ENCODE data around the gene ATP6V1G2.
"Not testable (repeated sequence)": the region's sequence is repeated elsewhere in the genome, so short reads cannot be mapped to it uniquely, and the experiment has no call there.

ATP6V1G2 gene

DNA sequence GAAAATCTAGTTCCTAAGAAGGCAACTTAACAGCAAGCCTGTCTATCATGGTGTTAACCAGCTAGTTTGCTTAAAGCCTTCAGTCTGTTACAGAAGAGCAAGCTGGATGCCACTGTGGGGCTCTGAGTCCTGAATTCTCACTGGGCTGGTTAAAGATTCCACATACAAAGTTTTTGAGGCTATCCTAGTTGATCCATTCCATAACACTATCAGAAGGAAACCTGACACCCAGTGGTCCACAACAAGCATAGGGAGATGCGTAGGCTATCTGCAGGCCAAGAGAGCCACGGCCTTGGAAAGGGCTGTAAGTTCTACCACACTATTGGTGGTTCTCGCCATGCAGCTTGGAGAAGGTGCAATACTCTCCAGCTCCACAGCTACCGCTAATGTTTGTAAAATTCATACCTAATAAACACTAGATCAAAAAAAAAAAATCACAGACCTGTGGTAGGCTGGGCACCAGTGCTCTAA, 18.1 kb downstream of the ATP6V1G2 start:
- H3K27ac ChIP-seq (ENCODE audit: low read length) = no peak overlapping the region

DNA sequence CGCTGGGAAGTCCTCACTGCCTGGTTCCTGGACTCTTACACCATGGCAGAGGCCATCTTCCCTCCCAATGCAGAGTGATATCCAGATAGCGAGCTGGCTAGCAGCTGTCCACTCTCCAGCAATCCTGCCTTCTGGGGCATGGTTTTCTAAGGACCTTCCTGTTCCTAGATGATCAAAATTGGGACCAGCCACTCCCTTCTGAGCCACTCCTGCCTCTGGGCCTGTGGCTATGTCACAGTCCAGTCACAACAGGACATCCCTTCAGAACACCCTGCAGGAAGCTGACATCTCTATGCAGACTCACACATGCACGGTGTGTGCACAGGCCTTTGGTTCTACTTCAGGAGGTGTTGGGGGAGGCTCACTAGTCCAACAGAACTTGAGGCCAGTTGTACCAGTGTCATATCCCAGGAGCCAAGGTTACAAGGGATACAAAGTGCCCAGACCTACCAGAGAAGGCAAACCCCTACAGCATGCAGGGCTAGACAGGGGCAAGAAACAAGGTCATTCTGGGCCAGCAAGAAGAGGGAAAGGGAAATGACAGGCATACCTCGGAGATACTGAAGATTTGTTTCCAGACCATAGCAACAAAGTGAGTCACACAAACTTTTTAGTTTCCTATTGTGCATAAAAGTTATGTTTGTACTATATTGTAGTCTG, 20.3 kb downstream of the ATP6V1G2 start:
- Histone ChIP-seq H3K27me3 (ENCODE audit: control insufficient read depth in 1 of 2, insufficient read depth in 2 of 2, low read length in 2 of 2) (no peaks in the 10 kb centered on the region), H3K36me3 (ENCODE audit: control insufficient read depth in 2 of 2, insufficient read depth in 2 of 2, low read length in 2 of 2) (peaks cover 13 to 15% of the 10 kb centered on the region in 2 donors), H3K4me3 (ENCODE audit: low read length in 2 of 2) (no peak overlapping the region), H3K9me3 (ENCODE audit: control insufficient read depth in 2 of 2, low read length in 2 of 2) (no peaks in the 10 kb centered on the region), H3K27ac (ENCODE audit: low read length) (no peak overlapping the region), H3K9ac (ENCODE audit: low read length in 2 of 2) (no peak overlapping the region), H3K4me1 (ENCODE audit: control insufficient read depth, insufficient read depth, low read length) (no peaks in the 10 kb centered on the region)

More for the DNA sequence above, 18.1 kb downstream of the ATP6V1G2 start:
- no peaks in the 10 kb centered on the region for H3K9me3 ChIP-seq (ENCODE audit: control insufficient read depth in 2 of 2, low read length in 2 of 2)
- no peaks in the 10 kb centered on the region for H3K4me1 ChIP-seq (ENCODE audit: control insufficient read depth, insufficient read depth, low read length)
- H3K27me3 ChIP-seq (ENCODE audit: control insufficient read depth in 1 of 2, insufficient read depth in 2 of 2, low read length in 2 of 2) = no peaks in the 10 kb centered on the region
- H3K9ac ChIP-seq (ENCODE audit: low read length in 2 of 2) = no peak overlapping the region
- no peak overlapping the region for H3K4me3 ChIP-seq (ENCODE audit: low read length in 2 of 2)
- peaks cover 24 to 35% of the 10 kb centered on the region in 2 donors for H3K36me3 ChIP-seq (ENCODE audit: control insufficient read depth in 2 of 2, insufficient read depth in 2 of 2, low read length in 2 of 2)

DNA sequence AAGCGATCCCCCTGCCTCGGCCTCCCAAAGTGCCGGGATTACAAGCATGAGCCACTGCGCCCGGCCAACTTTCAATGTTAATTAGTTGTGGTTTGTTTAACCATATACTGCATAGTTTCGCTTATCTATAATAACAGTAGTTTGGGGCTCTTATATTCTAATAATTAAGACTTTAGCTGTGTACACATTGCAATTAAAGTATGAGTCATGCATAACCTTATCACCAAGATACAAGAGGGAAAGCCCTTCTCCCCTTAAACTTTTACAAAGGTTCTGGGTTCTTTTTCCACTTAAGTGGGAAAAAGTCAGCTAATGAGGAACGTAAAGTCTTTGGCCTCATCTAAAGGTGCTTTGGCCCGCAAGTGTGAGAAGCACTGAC, 20.9 kb downstream of the ATP6V1G2 start:
- no peak overlapping the region for H3K9ac ChIP-seq (ENCODE audit: low read length in 2 of 2)
- no peaks in the 10 kb centered on the region for H3K4me1 ChIP-seq (ENCODE audit: control insufficient read depth, insufficient read depth, low read length)
- no peak overlapping the region for H3K4me3 ChIP-seq (ENCODE audit: low read length in 2 of 2)
- peaks cover 8 to 10% of the 10 kb centered on the region in 2 donors for H3K36me3 ChIP-seq (ENCODE audit: control insufficient read depth in 2 of 2, insufficient read depth in 2 of 2, low read length in 2 of 2)
- no peak overlapping the region for H3K27ac ChIP-seq (ENCODE audit: low read length)
- no peaks in the 10 kb centered on the region for H3K9me3 ChIP-seq (ENCODE audit: control insufficient read depth in 2 of 2, low read length in 2 of 2)
- H3K27me3 ChIP-seq (ENCODE audit: control insufficient read depth in 1 of 2, insufficient read depth in 2 of 2, low read length in 2 of 2) = no peaks in the 10 kb centered on the region

DNA sequence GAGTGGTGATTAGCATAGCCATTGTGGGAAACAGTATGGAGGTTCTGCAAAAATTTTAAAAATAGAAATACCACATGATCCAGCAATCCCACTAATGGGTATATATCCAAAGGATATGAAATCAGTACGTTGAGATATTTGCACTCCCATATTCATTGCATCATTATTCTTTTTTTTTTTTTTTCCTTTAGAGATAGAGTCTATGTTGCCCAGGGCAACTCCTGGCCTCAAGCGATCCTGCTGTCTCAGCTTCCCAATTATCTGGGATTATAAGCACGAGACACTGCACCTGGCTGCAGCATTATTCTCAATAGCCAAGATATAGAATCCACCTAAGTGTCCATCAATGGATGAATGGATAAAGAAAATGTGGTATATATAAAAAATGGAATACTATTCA, 24.6 kb downstream of the ATP6V1G2 start:
- H3K9me3 ChIP-seq (ENCODE audit: control insufficient read depth in 2 of 2, low read length in 2 of 2) = no peaks in the 10 kb centered on the region
- H3K4me1 ChIP-seq (ENCODE audit: control insufficient read depth, insufficient read depth, low read length) = no peaks in the 10 kb centered on the region
- no peaks in the 10 kb centered on the region for H3K27me3 ChIP-seq (ENCODE audit: control insufficient read depth in 1 of 2, insufficient read depth in 2 of 2, low read length in 2 of 2)
- no peak overlapping the region for H3K9ac ChIP-seq (ENCODE audit: low read length in 2 of 2)
- no peak overlapping the region for H3K4me3 ChIP-seq (ENCODE audit: low read length in 2 of 2)
- no peaks in the 10 kb centered on the region for H3K36me3 ChIP-seq (ENCODE audit: control insufficient read depth in 2 of 2, insufficient read depth in 2 of 2, low read length in 2 of 2)
- H3K27ac ChIP-seq (ENCODE audit: low read length) = no peak overlapping the region

DNA sequence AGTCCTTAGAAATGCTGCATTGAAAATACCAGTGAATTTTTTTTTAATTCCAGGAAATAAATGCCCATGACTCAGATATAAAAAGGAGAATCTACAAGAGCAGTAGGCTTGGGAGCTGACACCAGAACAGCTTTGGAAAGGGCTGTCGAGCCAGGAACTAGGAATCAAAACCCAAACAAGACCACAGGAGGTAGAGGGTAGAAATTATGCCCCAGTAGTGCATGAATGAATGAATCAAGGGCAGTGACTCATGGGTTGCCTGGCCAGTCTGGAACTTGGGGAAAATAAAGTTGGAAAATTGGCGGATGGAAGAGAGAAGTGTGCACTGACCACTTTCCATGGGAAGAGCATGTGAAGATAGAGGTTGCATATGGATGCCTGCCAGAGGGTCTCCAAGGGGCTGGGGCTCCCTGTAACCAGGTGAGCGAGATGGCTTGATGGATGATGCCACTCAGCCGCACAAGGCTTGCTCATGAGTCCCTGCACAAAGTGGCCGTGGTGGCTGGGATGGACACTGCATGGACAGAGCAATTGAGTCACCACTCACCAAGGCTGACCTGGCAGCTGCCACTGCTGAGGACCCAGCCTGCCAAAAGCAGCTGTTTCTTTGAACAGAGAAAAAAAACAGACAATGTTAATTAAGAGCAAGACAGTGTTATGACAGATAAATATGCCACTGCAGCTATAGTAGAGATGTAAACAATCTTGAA, 32.8 kb downstream of the ATP6V1G2 start:
- no peaks in the 10 kb centered on the region for H3K4me1 ChIP-seq (ENCODE audit: control insufficient read depth, insufficient read depth, low read length)
- no peak overlapping the region for H3K9ac ChIP-seq (ENCODE audit: low read length in 2 of 2)
- H3K9me3 ChIP-seq (ENCODE audit: control insufficient read depth in 2 of 2, low read length in 2 of 2) = peaks cover 0 to 2% of the 10 kb centered on the region in 2 donors
- peaks cover 3 to 7% of the 10 kb centered on the region in 2 donors for H3K27me3 ChIP-seq (ENCODE audit: control insufficient read depth in 1 of 2, insufficient read depth in 2 of 2, low read length in 2 of 2)
- no peak overlapping the region for H3K4me3 ChIP-seq (ENCODE audit: low read length in 2 of 2)
- no peak overlapping the region for H3K27ac ChIP-seq (ENCODE audit: low read length)
- no peaks in the 10 kb centered on the region for H3K36me3 ChIP-seq (ENCODE audit: control insufficient read depth in 2 of 2, insufficient read depth in 2 of 2, low read length in 2 of 2)

DNA sequence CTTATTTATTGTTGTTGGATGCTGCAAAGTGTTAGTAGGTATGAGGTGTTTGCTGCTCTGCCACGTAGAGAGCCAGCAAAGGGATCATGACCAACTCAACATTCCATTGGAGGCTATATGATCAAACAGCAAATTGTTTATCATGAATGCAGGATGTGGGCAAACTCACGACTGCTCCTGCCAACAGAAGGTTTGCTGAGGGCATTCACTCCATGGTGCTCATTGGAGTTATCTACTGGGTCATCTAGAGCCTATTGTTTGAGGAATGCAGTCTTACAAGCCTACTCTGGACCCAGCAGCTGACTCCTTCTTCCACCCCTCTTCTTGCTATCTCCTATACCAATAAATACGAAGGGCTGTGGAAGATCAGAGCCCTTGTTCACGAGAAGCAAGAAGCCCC, 36.4 kb downstream of the ATP6V1G2 start:
- Histone ChIP-seq H3K4me3 (ENCODE audit: low read length in 2 of 2) (no peak overlapping the region), H3K9ac (ENCODE audit: low read length in 2 of 2) (no peak overlapping the region), H3K27me3 (ENCODE audit: control insufficient read depth in 1 of 2, insufficient read depth in 2 of 2, low read length in 2 of 2) (peaks cover 9 to 16% of the 10 kb centered on the region in 2 donors), H3K27ac (ENCODE audit: low read length) (no peak overlapping the region), H3K4me1 (ENCODE audit: control insufficient read depth, insufficient read depth, low read length) (no peaks in the 10 kb centered on the region), H3K36me3 (ENCODE audit: control insufficient read depth in 2 of 2, insufficient read depth in 2 of 2, low read length in 2 of 2) (no peaks in the 10 kb centered on the region), H3K9me3 (ENCODE audit: control insufficient read depth in 2 of 2, low read length in 2 of 2) (peaks cover 0 to 2% of the 10 kb centered on the region in 2 donors)

DNA sequence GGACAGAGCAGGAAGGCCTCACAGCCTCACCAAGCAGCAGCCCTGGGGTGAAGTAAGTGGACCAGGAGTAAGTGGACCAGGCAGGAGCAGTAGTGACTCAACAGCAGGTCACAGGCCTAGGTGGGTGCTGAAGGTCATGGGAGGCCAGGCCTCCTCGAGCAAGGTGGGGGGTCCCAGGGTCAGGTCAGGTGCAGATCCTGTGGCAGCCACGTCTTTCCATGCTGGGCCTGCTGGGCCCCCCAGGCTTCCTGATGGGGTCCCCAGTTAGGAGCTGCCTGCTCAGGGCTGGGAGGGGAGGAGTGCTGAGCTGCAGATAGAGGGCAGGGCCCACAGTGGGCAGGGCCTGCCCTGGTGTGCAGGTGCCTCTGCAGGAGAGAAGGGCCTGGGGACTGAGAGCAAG, 37.4 kb downstream of the ATP6V1G2 start:
- H3K4me1 ChIP-seq (ENCODE audit: control insufficient read depth, insufficient read depth, low read length); H3K4me3 ChIP-seq (ENCODE audit: low read length in 2 of 2); H3K36me3 ChIP-seq (ENCODE audit: control insufficient read depth in 2 of 2, insufficient read depth in 2 of 2, low read length in 2 of 2); H3K9me3 ChIP-seq (ENCODE audit: control insufficient read depth in 2 of 2, low read length in 2 of 2); H3K9ac ChIP-seq (ENCODE audit: low read length in 2 of 2); H3K27ac ChIP-seq (ENCODE audit: low read length): not testable (repeated sequence)
- H3K27me3 ChIP-seq (ENCODE audit: control insufficient read depth in 1 of 2, insufficient read depth in 2 of 2, low read length in 2 of 2) = peaks cover 9 to 17% of the 10 kb centered on the region in 2 donors

DNA sequence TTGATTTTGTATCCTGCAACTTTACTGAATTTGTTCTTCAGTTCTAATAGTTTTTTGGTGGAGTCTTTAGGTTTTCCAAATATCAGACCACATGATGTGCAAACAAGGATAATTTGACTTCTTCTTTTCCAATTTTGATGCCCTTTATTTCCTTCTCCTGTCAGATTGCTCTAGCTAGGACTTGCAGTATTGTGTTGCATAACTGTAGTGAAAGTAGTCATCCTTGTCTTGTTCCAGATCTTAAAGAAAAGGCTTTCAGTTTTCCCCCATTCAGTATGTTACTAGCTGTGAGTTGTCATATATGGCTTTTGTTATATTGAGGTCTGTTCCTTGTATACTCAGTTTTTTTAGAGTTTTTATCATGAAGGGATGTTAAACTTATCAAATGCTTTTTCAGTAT, 43.8 kb downstream of the ATP6V1G2 start:
- H3K9ac ChIP-seq (ENCODE audit: low read length in 2 of 2) = no peak overlapping the region
- H3K4me1 ChIP-seq (ENCODE audit: control insufficient read depth, insufficient read depth, low read length) = peaks cover 8% of the 10 kb centered on the region
- H3K4me3 ChIP-seq (ENCODE audit: low read length in 2 of 2) = no peak overlapping the region
- no peaks in the 10 kb centered on the region for H3K36me3 ChIP-seq (ENCODE audit: control insufficient read depth in 2 of 2, insufficient read depth in 2 of 2, low read length in 2 of 2)
- no peak overlapping the region for H3K27ac ChIP-seq (ENCODE audit: low read length)
- no peaks in the 10 kb centered on the region for H3K9me3 ChIP-seq (ENCODE audit: control insufficient read depth in 2 of 2, low read length in 2 of 2)
- peaks cover 10 to 20% of the 10 kb centered on the region in 2 donors for H3K27me3 ChIP-seq (ENCODE audit: control insufficient read depth in 1 of 2, insufficient read depth in 2 of 2, low read length in 2 of 2)

DNA sequence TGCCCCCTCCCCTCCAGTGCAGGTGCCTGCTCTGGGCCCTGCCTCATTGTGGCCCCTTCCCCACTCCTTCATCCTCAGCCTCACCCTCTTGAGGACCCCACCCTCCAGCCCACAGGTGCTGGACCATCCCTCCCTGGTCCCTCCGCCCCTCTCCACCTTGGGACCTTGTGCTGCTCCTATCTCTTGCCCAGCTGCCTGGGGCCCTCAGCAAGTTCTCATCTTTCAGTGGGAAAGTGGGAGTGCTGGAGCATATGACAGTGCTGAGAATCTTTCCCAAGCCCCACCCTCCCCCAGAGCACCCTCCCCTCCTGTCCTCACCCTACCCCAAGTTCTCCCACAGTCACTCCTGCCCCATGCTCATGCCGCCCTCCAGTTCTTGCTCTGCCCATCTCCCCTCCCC, 46.8 kb downstream of the ATP6V1G2 start:
- not testable (repeated sequence) for H3K36me3 ChIP-seq (ENCODE audit: control insufficient read depth in 2 of 2, insufficient read depth in 2 of 2, low read length in 2 of 2); H3K4me3 ChIP-seq (ENCODE audit: low read length in 2 of 2); H3K4me1 ChIP-seq (ENCODE audit: control insufficient read depth, insufficient read depth, low read length); H3K9me3 ChIP-seq (ENCODE audit: control insufficient read depth in 2 of 2, low read length in 2 of 2); H3K27ac ChIP-seq (ENCODE audit: low read length); H3K9ac ChIP-seq (ENCODE audit: low read length in 2 of 2)
- H3K27me3 ChIP-seq (ENCODE audit: control insufficient read depth in 1 of 2, insufficient read depth in 2 of 2, low read length in 2 of 2) = peaks cover 8 to 16% of the 10 kb centered on the region in 2 donors

DNA sequence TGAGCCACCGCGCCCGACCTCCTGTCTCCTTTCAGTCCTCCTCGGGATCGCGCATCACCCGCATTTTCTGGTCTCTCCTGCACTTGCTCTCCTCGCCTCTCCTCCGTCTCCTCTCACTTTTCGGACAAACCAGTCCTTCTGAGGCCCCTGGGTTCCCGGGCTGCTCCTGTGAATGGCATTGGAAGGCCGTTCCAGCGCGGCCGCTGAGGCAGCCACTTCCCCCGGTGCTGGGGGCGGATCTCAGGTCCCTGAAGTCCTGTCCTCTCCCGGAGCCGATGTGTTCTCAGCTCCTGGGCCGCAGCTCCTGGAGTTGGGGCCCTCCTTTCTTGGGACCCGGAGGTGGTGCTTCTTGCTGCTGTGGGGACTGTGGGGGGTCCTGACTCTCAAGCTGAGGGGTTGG, 47.7 kb downstream of the ATP6V1G2 start:
- no peaks in the 10 kb centered on the region for H3K36me3 ChIP-seq (ENCODE audit: control insufficient read depth in 2 of 2, insufficient read depth in 2 of 2, low read length in 2 of 2)
- no peak overlapping the region for H3K27ac ChIP-seq (ENCODE audit: low read length)
- H3K4me3 ChIP-seq (ENCODE audit: low read length in 2 of 2) = peak overlapping the region in 1 of 2 donors; percentile 15
- no peak overlapping the region for H3K9ac ChIP-seq (ENCODE audit: low read length in 2 of 2)
- H3K9me3 ChIP-seq (ENCODE audit: control insufficient read depth in 2 of 2, low read length in 2 of 2) = no peaks in the 10 kb centered on the region
- peaks cover 8 to 23% of the 10 kb centered on the region in 2 donors for H3K27me3 ChIP-seq (ENCODE audit: control insufficient read depth in 1 of 2, insufficient read depth in 2 of 2, low read length in 2 of 2)
- peaks cover 13% of the 10 kb centered on the region for H3K4me1 ChIP-seq (ENCODE audit: control insufficient read depth, insufficient read depth, low read length)

All from stomach smooth muscle (tissue), 2 donors.